SK-N-SH (cell line): Measurements from ENCODE around the gene PRPF18.

ENCODE experiments used
- FOSL2 ChIP-seq: IDR thresholded peaks from 2 replicates; pipeline ENCODE4 v1.4.0; 2012; ENCODE audit warnings: low read depth, mild to moderate bottlenecking, moderate library complexity, borderline replicate concordance
- GATA2 ChIP-seq: sonication (generic); formaldehyde crosslinking; IDR thresholded peaks from 2 replicates; pipeline ENCODE4 v1.5.0; 2020; ENCODE audit warnings: mild to moderate bottlenecking, missing genetic modification reagents
- MXI1 ChIP-seq: IDR thresholded peaks from 2 replicates; pipeline ENCODE4 v1.6.1; 2012; ENCODE audit warnings: mild to moderate bottlenecking, low read depth, low read length, improper control_type of control experiment
- POLR2AphosphoS5 ChIP-seq: IDR thresholded peaks from 2 replicates; pipeline ENCODE4 v1.6.1; 2012; ENCODE audit warnings: low read depth, low read length
- RAD21 ChIP-seq: IDR thresholded peaks from 2 replicates; pipeline ENCODE4 v1.6.1; 2012; ENCODE audit warnings: mild to moderate bottlenecking, low read length
- SIN3A ChIP-seq: IDR thresholded peaks from 2 replicates; pipeline ENCODE4 v1.6.1; 2012; ENCODE audit warnings: low read depth, mild to moderate bottlenecking, low read length, moderate library complexity, borderline replicate concordance
- TAF1 ChIP-seq: IDR thresholded peaks from 2 replicates; pipeline ENCODE4 v1.6.1; 2012; ENCODE audit warnings: low read depth, mild to moderate bottlenecking, low read length, moderate library complexity, borderline replicate concordance
- YY1 ChIP-seq: IDR thresholded peaks from 2 replicates; pipeline ENCODE4 v1.4.0; 2012; ENCODE audit warnings: low read depth, mild to moderate bottlenecking
- TF ChIP-seq, protein P1 (sequence below): fragments of 200-600 bp; sonication (generic); IDR thresholded peaks from 2 replicates; pipeline ENCODE4 v1.6.1; 2017; ENCODE audit warnings: antibody characterized with exemption, mild to moderate bottlenecking, moderate library complexity
- TF ChIP-seq, protein P2 (sequence below): IDR thresholded peaks from 2 replicates; pipeline ENCODE4 v1.4.0; 2012; ENCODE audit warnings: low read depth

DNA sequence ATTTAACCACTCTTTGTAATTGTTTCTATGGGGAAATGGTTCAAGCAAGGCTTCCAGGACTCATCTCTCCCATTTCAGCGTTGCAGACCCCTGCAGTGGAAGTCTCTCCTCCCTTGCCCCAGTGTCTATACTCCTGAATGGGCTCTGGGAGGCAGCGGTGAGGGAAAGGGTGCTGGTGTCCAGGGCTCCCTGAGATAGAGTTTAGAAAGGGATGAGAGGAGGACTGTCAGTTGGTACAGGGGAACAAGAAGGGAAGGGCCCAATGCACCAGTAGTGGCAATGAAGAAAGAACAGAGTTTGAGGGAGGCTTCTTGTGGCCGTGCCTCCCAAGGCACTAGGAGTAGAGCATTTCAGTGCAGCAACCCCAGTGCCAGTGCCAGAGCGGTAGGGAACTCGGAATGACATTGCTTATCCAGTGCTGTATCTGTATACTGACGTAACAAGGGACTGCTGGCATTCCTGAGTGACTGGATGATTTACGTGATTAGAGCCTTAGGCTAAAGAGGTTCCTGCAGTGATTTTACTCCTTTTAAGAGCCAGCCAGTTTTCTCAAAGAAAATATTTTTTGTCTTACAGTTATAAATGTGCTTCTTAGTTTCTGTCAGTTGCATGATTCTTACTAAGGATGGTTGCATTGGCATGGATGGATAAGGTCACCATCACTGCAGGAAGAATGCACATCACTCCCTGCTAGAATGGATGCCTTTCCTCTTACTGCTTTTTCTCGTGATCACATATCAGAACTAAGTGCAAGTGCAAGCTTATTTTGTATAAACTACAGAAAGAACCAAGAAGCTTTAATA, 28.0 kb downstream of the PRPF18 start:
- no peak for TF ChIP-seq TAF1
- TF ChIP-seq RAD21, result no peak
- TF ChIP-seq POLR2AphosphoS5, result 0 out of 2 replicates have a peak, but pooled peaks have one; percentile 44
- TF ChIP-seq, protein P1, sequence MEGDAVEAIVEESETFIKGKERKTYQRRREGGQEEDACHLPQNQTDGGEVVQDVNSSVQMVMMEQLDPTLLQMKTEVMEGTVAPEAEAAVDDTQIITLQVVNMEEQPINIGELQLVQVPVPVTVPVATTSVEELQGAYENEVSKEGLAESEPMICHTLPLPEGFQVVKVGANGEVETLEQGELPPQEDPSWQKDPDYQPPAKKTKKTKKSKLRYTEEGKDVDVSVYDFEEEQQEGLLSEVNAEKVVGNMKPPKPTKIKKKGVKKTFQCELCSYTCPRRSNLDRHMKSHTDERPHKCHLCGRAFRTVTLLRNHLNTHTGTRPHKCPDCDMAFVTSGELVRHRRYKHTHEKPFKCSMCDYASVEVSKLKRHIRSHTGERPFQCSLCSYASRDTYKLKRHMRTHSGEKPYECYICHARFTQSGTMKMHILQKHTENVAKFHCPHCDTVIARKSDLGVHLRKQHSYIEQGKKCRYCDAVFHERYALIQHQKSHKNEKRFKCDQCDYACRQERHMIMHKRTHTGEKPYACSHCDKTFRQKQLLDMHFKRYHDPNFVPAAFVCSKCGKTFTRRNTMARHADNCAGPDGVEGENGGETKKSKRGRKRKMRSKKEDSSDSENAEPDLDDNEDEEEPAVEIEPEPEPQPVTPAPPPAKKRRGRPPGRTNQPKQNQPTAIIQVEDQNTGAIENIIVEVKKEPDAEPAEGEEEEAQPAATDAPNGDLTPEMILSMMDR, result peak; percentile 39
- peak; percentile 73 for TF ChIP-seq GATA2 (CRISPR knock-in tag)
- TF ChIP-seq, protein P2, sequence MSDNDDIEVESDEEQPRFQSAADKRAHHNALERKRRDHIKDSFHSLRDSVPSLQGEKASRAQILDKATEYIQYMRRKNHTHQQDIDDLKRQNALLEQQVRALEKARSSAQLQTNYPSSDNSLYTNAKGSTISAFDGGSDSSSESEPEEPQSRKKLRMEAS, result no peak
- peak; percentile 35; the same call in 1 of the 2 replicates for TF ChIP-seq FOSL2
- peak; percentile 12; the same call in 1 of the 2 replicates for TF ChIP-seq YY1
- no peak; the same call in 1 of the 2 replicates for TF ChIP-seq MXI1
- peak; percentile 54; the same call in 1 of the 2 replicates for TF ChIP-seq SIN3A
